Peyer's patch (tissue), 4 donors: ENCODE results near the gene ONECUT3. TPM values are rescaled to one million over a fixed set of nuclear protein-coding genes. Genes with fewer than 3 reads are reported as not detected.

Source experiments
- DNase-seq, 3 donors: peaks; one replicate each; pipeline ENCODE4 v3.0.0-alpha.2; 2017 to 2019
- H3K27ac ChIP-seq, 4 donors: fragments of 200-600 bp; sonication (generic); one replicate each; pipeline ENCODE4 v1.5.1; 2016 to 2019
- H3K27me3 ChIP-seq, 2 donors: fragments of 200-600 bp; sonication (generic); one replicate each; pipeline ENCODE4 v1.5.1; 2019
- H3K36me3 ChIP-seq, 3 donors: fragments of 200-600 bp; sonication (generic); one replicate each; pipeline ENCODE4 v1.5.1; 2016 to 2019
- H3K4me1 ChIP-seq, 4 donors: fragments of 200-600 bp; sonication (generic); one replicate each; pipeline ENCODE4 v1.5.1; 2016 to 2019
- H3K4me3 ChIP-seq, 4 donors: fragments of 200-600 bp; sonication (generic); 1 replicate in 3 of 4; 2 replicates in 1 of 4; pipeline ENCODE4 v1.5.1; 2016 to 2019; ENCODE audit warnings: mild to moderate bottlenecking in 1 of 4
- H3K9me3 ChIP-seq, 4 donors: fragments of 200-600 bp; sonication (generic); one replicate each; pipeline ENCODE4 v1.5.1; 2016 to 2019; ENCODE audit warnings: mild to moderate bottlenecking in 1 of 4
- POLR2A ChIP-seq, 2 donors: fragments of 450-650 bp; IDR thresholded peaks; one replicate each; pipeline ENCODE4 v1.5.1; 2017; ENCODE audit warnings: antibody characterized with exemption in 2 of 2, mild to moderate bottlenecking in 2 of 2, moderate library complexity in 2 of 2
- total RNA-seq, 4 donors: library from RNA; depleted of rRNA; stranded (reverse); fragments of >200 nt; gene quantifications; one replicate each; pipeline ENCODE4 v1.1.0, GENCODE V29; 2016
- TF ChIP-seq, protein P1 (sequence below), 6 experiments: fragments of 450-650 bp in 4 of 6; fragments of 200-600 bp in 2 of 6; sonication (generic) in 1 of 6; IDR thresholded peaks; one replicate each; pipeline ENCODE4 v1.5.1; 2017 to 2019; ENCODE audit warnings: antibody characterized with exemption in 6 of 6, mild to moderate bottlenecking in 3 of 6, moderate library complexity in 1 of 6

Gene ONECUT3
- total RNA-seq, 4 donors from 2014 or later, result 0.27 to 0.28 TPM; not detected in 2

DNA sequence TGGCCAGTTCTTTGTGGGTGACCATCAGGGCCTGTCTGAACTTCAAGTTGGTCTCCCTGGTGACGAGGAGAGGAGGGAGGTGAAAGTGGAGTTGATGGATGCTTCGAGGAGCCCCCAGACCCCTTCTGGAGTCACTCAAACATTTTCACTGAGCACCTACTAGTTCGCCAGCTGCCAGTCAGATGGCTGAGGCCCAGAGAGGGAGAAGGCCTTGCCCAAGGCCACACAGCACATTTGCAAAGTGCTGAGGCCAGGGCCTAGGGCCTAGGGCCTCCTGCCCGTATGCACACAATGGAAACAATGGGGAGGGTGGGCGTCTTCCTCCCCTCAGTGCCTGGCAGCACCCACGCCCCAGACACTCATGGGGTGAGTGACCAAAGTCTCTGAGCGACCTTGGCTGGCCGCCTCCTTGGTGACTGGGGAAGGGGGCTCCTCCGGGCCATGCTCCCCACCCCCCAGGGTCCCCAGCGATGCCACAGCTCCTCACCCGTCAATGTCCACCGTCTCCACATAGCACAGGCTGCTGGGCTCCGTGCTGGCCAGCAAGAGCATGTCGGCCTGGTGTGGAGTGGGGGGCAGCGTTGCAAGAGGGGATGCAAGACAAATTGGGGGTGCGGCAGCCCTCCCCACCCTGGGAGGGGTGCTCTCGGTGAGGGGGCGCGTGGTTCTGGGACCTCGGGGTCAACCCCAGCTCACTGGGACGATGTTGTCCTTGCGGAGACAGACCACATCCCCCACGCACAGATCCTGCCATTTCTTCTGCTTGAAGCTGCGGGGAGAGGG lies 52.3 kb downstream of the ONECUT3 start:
- no peaks in the 10 kb centered on the region for H3K9me3 ChIP-seq
- no peaks in the 10 kb centered on the region for H3K27me3 ChIP-seq
- TF ChIP-seq, protein P1, sequence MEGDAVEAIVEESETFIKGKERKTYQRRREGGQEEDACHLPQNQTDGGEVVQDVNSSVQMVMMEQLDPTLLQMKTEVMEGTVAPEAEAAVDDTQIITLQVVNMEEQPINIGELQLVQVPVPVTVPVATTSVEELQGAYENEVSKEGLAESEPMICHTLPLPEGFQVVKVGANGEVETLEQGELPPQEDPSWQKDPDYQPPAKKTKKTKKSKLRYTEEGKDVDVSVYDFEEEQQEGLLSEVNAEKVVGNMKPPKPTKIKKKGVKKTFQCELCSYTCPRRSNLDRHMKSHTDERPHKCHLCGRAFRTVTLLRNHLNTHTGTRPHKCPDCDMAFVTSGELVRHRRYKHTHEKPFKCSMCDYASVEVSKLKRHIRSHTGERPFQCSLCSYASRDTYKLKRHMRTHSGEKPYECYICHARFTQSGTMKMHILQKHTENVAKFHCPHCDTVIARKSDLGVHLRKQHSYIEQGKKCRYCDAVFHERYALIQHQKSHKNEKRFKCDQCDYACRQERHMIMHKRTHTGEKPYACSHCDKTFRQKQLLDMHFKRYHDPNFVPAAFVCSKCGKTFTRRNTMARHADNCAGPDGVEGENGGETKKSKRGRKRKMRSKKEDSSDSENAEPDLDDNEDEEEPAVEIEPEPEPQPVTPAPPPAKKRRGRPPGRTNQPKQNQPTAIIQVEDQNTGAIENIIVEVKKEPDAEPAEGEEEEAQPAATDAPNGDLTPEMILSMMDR (IDR thresholded peaks at IDR 0.05), result no peak
- no peak for TF ChIP-seq POLR2A (IDR thresholded peaks at IDR 0.05)
- no peak overlapping the region for H3K27ac ChIP-seq
- no peaks in the 10 kb centered on the region for H3K4me1 ChIP-seq
- H3K36me3 ChIP-seq, result no peaks in the 10 kb centered on the region
- no peak overlapping the region for H3K4me3 ChIP-seq
- no peak for DNase-seq

GRCh38 chr19:1806184-1807029 lies 53.1 kb downstream of the ONECUT3 start:
- Histone ChIP-seq H3K9me3 (no peaks in the 10 kb centered on the region), H3K36me3 (no peaks in the 10 kb centered on the region), H3K4me1 (peaks cover 0 to under 1% (median 0%) of the 10 kb centered on the region in 4 donors), H3K27me3 (no peaks in the 10 kb centered on the region), H3K4me3 (no peak overlapping the region), H3K27ac (no peak overlapping the region)
- TF ChIP-seq, protein P1 (IDR thresholded peaks at IDR 0.05), result no peak
- no peak for TF ChIP-seq POLR2A (IDR thresholded peaks at IDR 0.05)
- no peak for DNase-seq

DNA sequence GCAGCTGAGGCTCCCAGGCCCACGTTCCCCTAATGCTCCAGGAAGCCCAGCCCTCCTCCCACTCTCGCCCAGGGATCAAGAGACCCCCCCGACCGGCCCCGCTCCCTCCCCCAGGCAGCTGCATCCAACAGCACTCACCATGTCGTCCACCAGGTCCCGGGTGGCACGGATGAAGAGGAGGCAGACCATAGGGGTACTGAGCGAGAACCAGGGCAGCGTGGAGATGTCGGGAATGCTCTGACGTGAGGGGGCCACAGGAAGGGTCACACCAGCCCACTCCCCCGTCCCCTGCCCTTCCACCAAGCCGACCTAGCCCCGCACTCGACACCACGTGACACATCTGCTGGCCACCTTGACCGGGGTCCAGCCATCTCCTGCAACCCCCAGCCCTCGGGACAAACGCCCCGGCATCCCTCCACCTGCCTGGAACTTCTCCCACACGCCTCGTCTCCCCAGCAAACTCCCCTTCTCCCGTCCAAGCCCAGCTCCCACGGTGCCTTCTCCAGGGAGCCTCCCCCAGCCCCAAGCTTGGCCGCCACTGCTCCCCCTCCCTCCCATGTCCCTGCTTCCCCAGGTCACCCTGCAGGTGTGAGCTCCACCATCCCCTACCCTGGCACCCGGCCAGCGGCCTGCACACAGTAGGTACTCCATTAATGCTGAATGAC lies 53.9 kb downstream of the ONECUT3 start:
- no peaks in the 10 kb centered on the region for H3K9me3 ChIP-seq
- H3K36me3 ChIP-seq, result no peaks in the 10 kb centered on the region
- no peak overlapping the region for H3K4me3 ChIP-seq
- no peak overlapping the region for H3K27ac ChIP-seq
- peaks cover 6 to 9% (median 6%) of the 10 kb centered on the region in 4 donors for H3K4me1 ChIP-seq
- DNase-seq, result no peak
- no peak for TF ChIP-seq POLR2A (IDR thresholded peaks at IDR 0.05)
- TF ChIP-seq, protein P1 (IDR thresholded peaks at IDR 0.05), result no peak
- no peaks in the 10 kb centered on the region for H3K27me3 ChIP-seq

DNA sequence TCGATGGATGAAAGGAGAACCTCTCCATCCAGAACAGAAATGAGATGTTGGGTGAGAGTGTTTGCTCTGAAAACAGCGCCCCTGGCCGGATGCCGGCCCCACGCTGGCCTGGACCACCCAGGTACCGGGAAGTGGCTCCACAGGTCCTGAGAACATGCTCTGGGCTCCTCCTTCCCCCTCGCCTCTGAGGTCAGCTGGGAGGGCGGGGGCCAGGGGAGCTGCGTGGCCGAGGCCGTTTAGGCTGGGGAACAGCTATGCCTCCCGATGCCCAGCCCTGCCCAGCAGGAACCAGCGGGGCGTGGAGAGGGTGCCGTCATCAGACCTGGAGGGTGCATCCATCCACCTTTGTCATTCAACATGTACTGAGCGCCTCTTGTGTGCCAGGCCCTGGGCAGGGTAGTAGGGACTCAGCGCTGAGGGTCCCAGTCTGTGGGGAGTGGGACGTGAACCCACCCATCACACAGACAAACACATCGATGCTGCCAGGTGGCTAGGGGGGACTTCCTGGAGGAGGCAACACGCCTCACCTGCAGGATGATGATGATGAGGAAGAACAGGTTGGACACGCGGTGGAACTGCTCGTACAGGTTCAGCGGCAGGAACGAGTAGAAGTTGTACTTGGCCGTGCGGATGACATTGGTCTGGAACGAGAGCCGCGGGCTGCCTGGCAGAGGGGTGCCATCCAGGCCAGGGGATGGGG lies 54.5 kb downstream of the ONECUT3 start:
- no peaks in the 10 kb centered on the region for H3K36me3 ChIP-seq
- DNase-seq, result no peak
- TF ChIP-seq POLR2A (IDR thresholded peaks at IDR 0.05), result no peak
- TF ChIP-seq, protein P1 (IDR thresholded peaks at IDR 0.05), result no peak
- no peaks in the 10 kb centered on the region for H3K9me3 ChIP-seq
- no peak overlapping the region for H3K27ac ChIP-seq
- no peaks in the 10 kb centered on the region for H3K27me3 ChIP-seq
- no peak overlapping the region for H3K4me3 ChIP-seq
- H3K4me1 ChIP-seq, result peaks cover 6 to 11% (median 7%) of the 10 kb centered on the region in 4 donors

GRCh38 chr19:1808395-1808731 lies 55.1 kb downstream of the ONECUT3 start:
- no peak overlapping the region for H3K4me3 ChIP-seq
- TF ChIP-seq, protein P1 (IDR thresholded peaks at IDR 0.05), result no peak
- TF ChIP-seq POLR2A (IDR thresholded peaks at IDR 0.05), result no peak
- H3K27me3 ChIP-seq, result no peaks in the 10 kb centered on the region
- H3K9me3 ChIP-seq, result no peaks in the 10 kb centered on the region
- no peak overlapping the region for H3K27ac ChIP-seq
- H3K4me1 ChIP-seq, result peaks cover 6 to 16% (median 11%) of the 10 kb centered on the region in 4 donors
- no peaks in the 10 kb centered on the region for H3K36me3 ChIP-seq
- no peak for DNase-seq
